ENCODE measurements around the gene CORO2A.

DNA sequence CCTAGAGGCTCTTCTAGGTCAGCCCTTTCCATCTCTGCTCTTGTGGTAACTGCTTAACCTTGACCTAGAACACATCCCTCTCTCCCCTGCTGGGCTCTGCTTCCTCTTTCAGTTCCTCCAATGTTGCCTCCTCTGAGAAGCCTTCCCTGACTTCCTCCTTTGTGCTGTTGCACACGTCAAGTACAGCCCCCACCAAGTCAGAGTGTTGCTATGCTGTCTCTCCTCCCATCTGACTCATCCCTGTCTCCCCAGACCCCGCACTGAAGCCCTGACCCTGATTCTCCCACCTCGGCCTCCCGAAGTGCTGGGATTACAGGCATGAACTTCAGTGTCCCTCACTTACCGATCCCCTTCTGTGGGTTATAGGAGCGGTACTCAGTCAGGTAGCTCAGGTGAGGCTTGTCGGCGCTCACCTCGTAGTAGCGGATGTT lies 63.0 kb downstream of the CORO2A start:
- TF ChIP-seq FOS (IDR thresholded peaks at IDR 0.05; ENCODE audit: borderline replicate concordance, extremely low read depth, insufficient read length) (no peak), SP1 (IDR thresholded peaks at IDR 0.05; ENCODE audit: low read depth, low read length) (no peak), MYB (IDR thresholded peaks at IDR 0.05; ENCODE audit: borderline replicate concordance, low read depth, low read length) (no peak), POLR2AphosphoS5 (IDR thresholded peaks at IDR 0.05; ENCODE audit: low read length) (no peak), TCF12 (IDR thresholded peaks at IDR 0.05; ENCODE audit: low read depth, low read length) (no peak), CEBPB (IDR thresholded peaks at IDR 0.05; ENCODE audit: borderline replicate concordance in 1 of 2, low read depth in 2 of 2, low read length in 2 of 2) (no peak), RELA (IDR thresholded peaks at IDR 0.05; ENCODE audit: borderline replicate concordance, partially characterized antibody) (no peak), SMC3 (IDR thresholded peaks at IDR 0.05; ENCODE audit: borderline replicate concordance, low read length) (no peak), ZZZ3 (IDR thresholded peaks at IDR 0.05; ENCODE audit: control insufficient read depth, insufficient read length, low read depth) (no peak), EP300 (IDR thresholded peaks at IDR 0.05; ENCODE audit: borderline replicate concordance in 1 of 2, control insufficient read depth in 1 of 2, low read depth in 2 of 2, low read length in 2 of 2) (no peak; a peak in 1 of 4 replicates)
- TF ChIP-seq, protein P1, sequence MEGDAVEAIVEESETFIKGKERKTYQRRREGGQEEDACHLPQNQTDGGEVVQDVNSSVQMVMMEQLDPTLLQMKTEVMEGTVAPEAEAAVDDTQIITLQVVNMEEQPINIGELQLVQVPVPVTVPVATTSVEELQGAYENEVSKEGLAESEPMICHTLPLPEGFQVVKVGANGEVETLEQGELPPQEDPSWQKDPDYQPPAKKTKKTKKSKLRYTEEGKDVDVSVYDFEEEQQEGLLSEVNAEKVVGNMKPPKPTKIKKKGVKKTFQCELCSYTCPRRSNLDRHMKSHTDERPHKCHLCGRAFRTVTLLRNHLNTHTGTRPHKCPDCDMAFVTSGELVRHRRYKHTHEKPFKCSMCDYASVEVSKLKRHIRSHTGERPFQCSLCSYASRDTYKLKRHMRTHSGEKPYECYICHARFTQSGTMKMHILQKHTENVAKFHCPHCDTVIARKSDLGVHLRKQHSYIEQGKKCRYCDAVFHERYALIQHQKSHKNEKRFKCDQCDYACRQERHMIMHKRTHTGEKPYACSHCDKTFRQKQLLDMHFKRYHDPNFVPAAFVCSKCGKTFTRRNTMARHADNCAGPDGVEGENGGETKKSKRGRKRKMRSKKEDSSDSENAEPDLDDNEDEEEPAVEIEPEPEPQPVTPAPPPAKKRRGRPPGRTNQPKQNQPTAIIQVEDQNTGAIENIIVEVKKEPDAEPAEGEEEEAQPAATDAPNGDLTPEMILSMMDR (IDR thresholded peaks at IDR 0.05 in 2 of 3, conservative IDR thresholded peaks at IDR 0.05 in 1 of 3; ENCODE audit: control insufficient read depth in 2 of 3, extremely low read depth in 1 of 3, insufficient read depth in 1 of 3, low read depth in 3 of 3, low read length in 3 of 3), result no peak
- TF ChIP-seq, protein P2, sequence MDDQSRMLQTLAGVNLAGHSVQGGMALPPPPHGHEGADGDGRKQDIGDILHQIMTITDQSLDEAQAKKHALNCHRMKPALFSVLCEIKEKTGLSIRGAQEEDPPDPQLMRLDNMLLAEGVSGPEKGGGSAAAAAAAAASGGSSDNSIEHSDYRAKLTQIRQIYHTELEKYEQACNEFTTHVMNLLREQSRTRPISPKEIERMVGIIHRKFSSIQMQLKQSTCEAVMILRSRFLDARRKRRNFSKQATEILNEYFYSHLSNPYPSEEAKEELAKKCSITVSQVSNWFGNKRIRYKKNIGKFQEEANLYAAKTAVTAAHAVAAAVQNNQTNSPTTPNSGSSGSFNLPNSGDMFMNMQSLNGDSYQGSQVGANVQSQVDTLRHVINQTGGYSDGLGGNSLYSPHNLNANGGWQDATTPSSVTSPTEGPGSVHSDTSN (IDR thresholded peaks at IDR 0.05; ENCODE audit: insufficient replicate concordance, low read depth, low read length), result no peak
- TF ChIP-seq, protein P3, sequence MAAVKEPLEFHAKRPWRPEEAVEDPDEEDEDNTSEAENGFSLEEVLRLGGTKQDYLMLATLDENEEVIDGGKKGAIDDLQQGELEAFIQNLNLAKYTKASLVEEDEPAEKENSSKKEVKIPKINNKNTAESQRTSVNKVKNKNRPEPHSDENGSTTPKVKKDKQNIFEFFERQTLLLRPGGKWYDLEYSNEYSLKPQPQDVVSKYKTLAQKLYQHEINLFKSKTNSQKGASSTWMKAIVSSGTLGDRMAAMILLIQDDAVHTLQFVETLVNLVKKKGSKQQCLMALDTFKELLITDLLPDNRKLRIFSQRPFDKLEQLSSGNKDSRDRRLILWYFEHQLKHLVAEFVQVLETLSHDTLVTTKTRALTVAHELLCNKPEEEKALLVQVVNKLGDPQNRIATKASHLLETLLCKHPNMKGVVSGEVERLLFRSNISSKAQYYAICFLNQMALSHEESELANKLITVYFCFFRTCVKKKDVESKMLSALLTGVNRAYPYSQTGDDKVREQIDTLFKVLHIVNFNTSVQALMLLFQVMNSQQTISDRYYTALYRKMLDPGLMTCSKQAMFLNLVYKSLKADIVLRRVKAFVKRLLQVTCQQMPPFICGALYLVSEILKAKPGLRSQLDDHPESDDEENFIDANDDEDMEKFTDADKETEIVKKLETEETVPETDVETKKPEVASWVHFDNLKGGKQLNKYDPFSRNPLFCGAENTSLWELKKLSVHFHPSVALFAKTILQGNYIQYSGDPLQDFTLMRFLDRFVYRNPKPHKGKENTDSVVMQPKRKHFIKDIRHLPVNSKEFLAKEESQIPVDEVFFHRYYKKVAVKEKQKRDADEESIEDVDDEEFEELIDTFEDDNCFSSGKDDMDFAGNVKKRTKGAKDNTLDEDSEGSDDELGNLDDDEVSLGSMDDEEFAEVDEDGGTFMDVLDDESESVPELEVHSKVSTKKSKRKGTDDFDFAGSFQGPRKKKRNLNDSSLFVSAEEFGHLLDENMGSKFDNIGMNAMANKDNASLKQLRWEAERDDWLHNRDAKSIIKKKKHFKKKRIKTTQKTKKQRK (IDR thresholded peaks at IDR 0.05; ENCODE audit: low read depth, low read length), result no peak
